Measurements from ENCODE around the gene BCKDHA. TPM values are rescaled to one million over a fixed set of nuclear protein-coding genes. Genes with fewer than 3 reads are reported as not detected.
A peak's percentile ranks its signal among the peaks of the same experiment; 100 is the strongest.
"Not testable (repeated sequence)": the region's sequence is repeated elsewhere in the genome, so short reads cannot be mapped to it uniquely, and the experiment has no call there.

The BCKDHA gene
- total RNA-seq, 2 experiments from 2014 or later: 12.2 to 13.1 TPM

GRCh38 chr19:41431426-41432386 lies 34.1 kb downstream of the BCKDHA start:
- Histone ChIP-seq H3K4me3 (ENCODE audit: low read length) (no peak overlapping the region), H3K27ac (ENCODE audit: low read depth in 1 of 2, low read length in 2 of 2) (no peak overlapping the region), H3K9me3 (ENCODE audit: control insufficient read depth in 1 of 2, insufficient read depth in 1 of 2, low read length in 2 of 2) (no peaks in the 10 kb centered on the region), H3K4me1 (ENCODE audit: insufficient read depth, low read length) (peaks cover 34% of the 10 kb centered on the region), H3K27me3 (ENCODE audit: control insufficient read depth in 1 of 2, insufficient read depth in 2 of 2, low read length in 2 of 2) (no peaks in the 10 kb centered on the region), H3K36me3 (ENCODE audit: insufficient read depth, low read length) (peaks cover 39% of the 10 kb centered on the region)
- Mint-ChIP-seq H3K4me1 (ENCODE audit: low read depth) (peaks cover 30% of the 10 kb centered on the region), H3K27me3 (no peaks in the 10 kb centered on the region), H3K27ac (no peak overlapping the region), H3K4me3 (no peak overlapping the region), H3K9me3 (no peaks in the 10 kb centered on the region), H3K36me3 (ENCODE audit: low read depth) (peaks cover 41% of the 10 kb centered on the region)
- ChIA-PET POLR2A (interaction anchor here (1.0 kb wide), 1 partner anchor 131 kb away, joined by 3 read pairs; no protein-coding TSS in a partner anchor), CTCF (no interaction called here)
- ATAC-seq (ENCODE audit: poor library complexity) (no peak), DNase-seq (peak in 3 of 14 experiments; percentile 36 to 56 (median 37))
- TF ChIP-seq, protein P1, sequence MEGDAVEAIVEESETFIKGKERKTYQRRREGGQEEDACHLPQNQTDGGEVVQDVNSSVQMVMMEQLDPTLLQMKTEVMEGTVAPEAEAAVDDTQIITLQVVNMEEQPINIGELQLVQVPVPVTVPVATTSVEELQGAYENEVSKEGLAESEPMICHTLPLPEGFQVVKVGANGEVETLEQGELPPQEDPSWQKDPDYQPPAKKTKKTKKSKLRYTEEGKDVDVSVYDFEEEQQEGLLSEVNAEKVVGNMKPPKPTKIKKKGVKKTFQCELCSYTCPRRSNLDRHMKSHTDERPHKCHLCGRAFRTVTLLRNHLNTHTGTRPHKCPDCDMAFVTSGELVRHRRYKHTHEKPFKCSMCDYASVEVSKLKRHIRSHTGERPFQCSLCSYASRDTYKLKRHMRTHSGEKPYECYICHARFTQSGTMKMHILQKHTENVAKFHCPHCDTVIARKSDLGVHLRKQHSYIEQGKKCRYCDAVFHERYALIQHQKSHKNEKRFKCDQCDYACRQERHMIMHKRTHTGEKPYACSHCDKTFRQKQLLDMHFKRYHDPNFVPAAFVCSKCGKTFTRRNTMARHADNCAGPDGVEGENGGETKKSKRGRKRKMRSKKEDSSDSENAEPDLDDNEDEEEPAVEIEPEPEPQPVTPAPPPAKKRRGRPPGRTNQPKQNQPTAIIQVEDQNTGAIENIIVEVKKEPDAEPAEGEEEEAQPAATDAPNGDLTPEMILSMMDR (IDR thresholded peaks at IDR 0.05): no peak
- intact Hi-C loops (cut with DNase I, micrococcal nuclease): loop anchor here in 1 of 2 experiments (10.0 kb wide), 1 partner anchor 1087 kb away; the partner anchor contains the start of genes C19orf47 and PLD3

DNA sequence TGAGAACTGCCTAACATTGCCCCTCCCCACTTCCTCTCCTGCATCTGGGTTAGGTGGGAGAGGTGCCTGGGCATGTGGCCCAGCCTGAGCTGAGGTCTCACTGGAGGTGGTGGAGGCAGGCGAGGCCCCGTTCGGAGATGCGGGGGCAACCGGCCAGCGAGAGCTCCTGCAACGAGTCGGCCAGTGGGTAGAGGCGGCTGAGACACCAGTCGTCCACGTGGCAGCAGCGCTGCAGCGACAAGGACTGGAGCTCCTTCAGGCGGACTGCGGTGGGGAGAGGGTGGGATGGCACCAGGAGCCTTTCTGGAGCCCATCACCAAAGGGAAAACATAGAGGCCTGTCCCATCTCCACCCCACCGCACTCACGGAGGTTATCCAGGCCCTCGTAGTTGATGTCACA lies 35.6 kb downstream of the BCKDHA start:
- Histone ChIP-seq H3K4me1 (ENCODE audit: insufficient read depth, low read length) (peaks cover 21% of the 10 kb centered on the region), H3K27ac (ENCODE audit: low read depth in 1 of 2, low read length in 2 of 2) (no peak overlapping the region), H3K36me3 (ENCODE audit: insufficient read depth, low read length) (peaks cover 44% of the 10 kb centered on the region), H3K4me3 (ENCODE audit: low read length) (no peak overlapping the region), H3K9me3 (ENCODE audit: control insufficient read depth in 1 of 2, insufficient read depth in 1 of 2, low read length in 2 of 2) (no peaks in the 10 kb centered on the region), H3K27me3 (ENCODE audit: control insufficient read depth in 1 of 2, insufficient read depth in 2 of 2, low read length in 2 of 2) (no peaks in the 10 kb centered on the region)
- intact Hi-C loops (cut with DNase I, micrococcal nuclease): loop anchor here in 1 of 2 experiments (10.0 kb wide), 1 partner anchor 1088 kb away; the partner anchor contains the start of genes C19orf47 and PLD3
- Mint-ChIP-seq H3K4me3 (no peak overlapping the region), H3K27me3 (no peaks in the 10 kb centered on the region), H3K27ac (no peak overlapping the region), H3K9me3 (no peaks in the 10 kb centered on the region), H3K4me1 (ENCODE audit: low read depth) (peaks cover 18% of the 10 kb centered on the region), H3K36me3 (ENCODE audit: low read depth) (peaks cover 46% of the 10 kb centered on the region)
- TF ChIP-seq, protein P1 (IDR thresholded peaks at IDR 0.05): no peak
- ChIA-PET POLR2A (no interaction called here), CTCF (no interaction called here)
- ATAC-seq (ENCODE audit: poor library complexity) (no peak), DNase-seq (no peak)

GRCh38 chr19:41434450-41434849 lies 36.8 kb downstream of the BCKDHA start:
- Histone ChIP-seq H3K4me1 (ENCODE audit: insufficient read depth, low read length) (peaks cover 18% of the 10 kb centered on the region), H3K9me3 (ENCODE audit: control insufficient read depth in 1 of 2, insufficient read depth in 1 of 2, low read length in 2 of 2) (no peaks in the 10 kb centered on the region), H3K4me3 (ENCODE audit: low read length) (no peak overlapping the region), H3K27ac (ENCODE audit: low read depth in 1 of 2, low read length in 2 of 2) (no peak overlapping the region), H3K27me3 (ENCODE audit: control insufficient read depth in 1 of 2, insufficient read depth in 2 of 2, low read length in 2 of 2) (no peaks in the 10 kb centered on the region), H3K36me3 (ENCODE audit: insufficient read depth, low read length) (peaks cover 39% of the 10 kb centered on the region)
- ChIA-PET POLR2A (no interaction called here), CTCF (interaction anchor here (0.6 kb wide), 1 partner anchor 103 kb away, joined by 3 read pairs; no protein-coding TSS in a partner anchor)
- TF ChIP-seq, protein P1 (IDR thresholded peaks at IDR 0.05): no peak
- H3K27ac Mint-ChIP-seq: no peak overlapping the region
- no peaks in the 10 kb centered on the region for H3K27me3 Mint-ChIP-seq
- DNase-seq (no peak), ATAC-seq (ENCODE audit: poor library complexity) (no peak)
- peaks cover 7% of the 10 kb centered on the region for H3K4me1 Mint-ChIP-seq (ENCODE audit: low read depth)
- H3K9me3 Mint-ChIP-seq: no peaks in the 10 kb centered on the region
- intact Hi-C loops (cut with DNase I, micrococcal nuclease): loop anchor here in 1 of 2 experiments (10.0 kb wide), 1 partner anchor 1090 kb away; the partner anchor contains the start of genes C19orf47 and PLD3
- peaks cover 42% of the 10 kb centered on the region for H3K36me3 Mint-ChIP-seq (ENCODE audit: low read depth)
- H3K4me3 Mint-ChIP-seq: peak overlapping the region; percentile 47

DNA sequence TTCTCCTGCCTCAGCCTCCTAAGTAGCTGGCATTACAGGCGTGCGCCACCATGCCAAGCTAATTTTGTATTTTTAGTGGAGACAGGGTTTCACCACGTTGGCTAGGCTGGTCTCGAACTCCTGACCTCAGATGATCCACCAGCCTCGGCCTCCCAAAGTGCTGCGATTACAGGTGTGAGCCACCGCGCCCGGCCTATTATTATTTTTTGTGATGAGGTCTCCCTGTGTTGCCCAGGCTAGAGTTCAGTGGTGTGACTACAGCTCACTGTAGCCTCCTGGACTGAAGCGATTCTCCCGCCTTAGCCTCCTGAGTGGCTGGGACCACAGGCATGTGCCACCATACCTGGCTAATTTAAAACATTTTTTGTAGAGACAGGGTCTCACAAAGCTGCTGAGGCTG lies 37.8 kb downstream of the BCKDHA start:
- H3K27me3 ChIP-seq (ENCODE audit: control insufficient read depth in 1 of 2, insufficient read depth in 2 of 2, low read length in 2 of 2); CTCF ChIA-PET; ATAC-seq (ENCODE audit: poor library complexity); DNase-seq; H3K27ac Mint-ChIP-seq; H3K9me3 Mint-ChIP-seq; H3K4me1 Mint-ChIP-seq (ENCODE audit: low read depth); H3K9me3 ChIP-seq (ENCODE audit: control insufficient read depth in 1 of 2, insufficient read depth in 1 of 2, low read length in 2 of 2); H3K27ac ChIP-seq (ENCODE audit: low read depth in 1 of 2, low read length in 2 of 2); H3K4me3 ChIP-seq (ENCODE audit: low read length); H3K27me3 Mint-ChIP-seq; H3K4me3 Mint-ChIP-seq: not testable (repeated sequence)
- peaks cover 42% of the 10 kb centered on the region for H3K36me3 Mint-ChIP-seq (ENCODE audit: low read depth)
- Histone ChIP-seq H3K36me3 (ENCODE audit: insufficient read depth, low read length) (peaks cover 39% of the 10 kb centered on the region), H3K4me1 (ENCODE audit: insufficient read depth, low read length) (peaks cover 25% of the 10 kb centered on the region)
- intact Hi-C loops (cut with DNase I, micrococcal nuclease): loop anchor here in 1 of 2 experiments (5.0 to 10.0 kb wide), 2 partner anchors 123 to 1091 kb away; partner anchors contain the start of genes C19orf47, CCDC97 and PLD3
- POLR2A ChIA-PET: interaction anchor here (1.2 kb wide), 1 partner anchor 141 kb away, joined by 4 read pairs; the partner anchor contains the start of gene CEACAM21

Measured in CD4-positive, alpha-beta T cell (primary cell).